DMS53 treated with DMSO at 0.1 percent for 48 hours (cell line): ENCODE measurements around the gene TRAPPC6A.

Experiments used
- DNase-seq: peaks from one replicate; lab custom pipeline; 2025; ENCODE audit not compliant: unreplicated experiment; lab: John Stamatoyannopoulos, UW

TRAPPC6A gene

DNA sequence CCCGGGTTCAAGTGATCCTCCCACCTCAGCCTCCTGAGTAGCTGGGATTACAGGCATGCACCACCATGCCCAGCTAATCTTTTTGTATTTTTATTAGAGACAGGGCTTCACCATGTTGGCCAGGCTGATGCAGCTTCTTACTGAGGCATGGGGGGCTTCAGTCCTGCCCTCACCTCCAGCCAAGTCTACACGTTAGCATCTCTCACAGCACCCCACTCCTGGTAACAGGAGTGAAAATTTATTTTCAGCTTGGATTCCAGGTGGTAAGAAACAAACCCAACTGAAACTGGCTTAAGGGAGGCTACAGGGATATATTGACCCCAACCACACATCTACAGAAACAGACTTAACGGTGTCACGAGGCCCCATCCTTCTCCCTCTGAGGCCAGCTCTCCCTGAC is 27.9 kb downstream of the TRAPPC6A start:
- DNase-seq: no peak

DNA sequence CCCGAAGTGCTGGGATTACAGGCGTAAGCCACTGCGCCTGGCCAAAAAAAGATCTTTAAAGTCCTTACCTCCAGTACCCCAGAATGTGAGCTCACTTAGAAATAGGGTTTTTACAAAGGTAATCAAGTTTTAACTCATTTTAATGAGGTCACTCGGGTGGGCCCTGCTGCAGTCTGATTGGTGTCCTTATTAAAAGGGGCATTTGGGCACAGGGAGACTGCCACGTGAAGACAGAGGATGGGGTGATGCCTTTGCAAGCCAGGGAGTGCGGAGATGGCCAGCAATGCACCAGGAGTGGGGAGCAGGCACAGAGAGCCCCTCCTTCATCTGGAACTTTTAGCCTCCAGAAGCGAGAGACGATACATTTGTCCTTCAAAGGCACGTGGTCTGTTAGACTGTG is 28.9 kb downstream of the TRAPPC6A start:
- no peak for DNase-seq

DNA sequence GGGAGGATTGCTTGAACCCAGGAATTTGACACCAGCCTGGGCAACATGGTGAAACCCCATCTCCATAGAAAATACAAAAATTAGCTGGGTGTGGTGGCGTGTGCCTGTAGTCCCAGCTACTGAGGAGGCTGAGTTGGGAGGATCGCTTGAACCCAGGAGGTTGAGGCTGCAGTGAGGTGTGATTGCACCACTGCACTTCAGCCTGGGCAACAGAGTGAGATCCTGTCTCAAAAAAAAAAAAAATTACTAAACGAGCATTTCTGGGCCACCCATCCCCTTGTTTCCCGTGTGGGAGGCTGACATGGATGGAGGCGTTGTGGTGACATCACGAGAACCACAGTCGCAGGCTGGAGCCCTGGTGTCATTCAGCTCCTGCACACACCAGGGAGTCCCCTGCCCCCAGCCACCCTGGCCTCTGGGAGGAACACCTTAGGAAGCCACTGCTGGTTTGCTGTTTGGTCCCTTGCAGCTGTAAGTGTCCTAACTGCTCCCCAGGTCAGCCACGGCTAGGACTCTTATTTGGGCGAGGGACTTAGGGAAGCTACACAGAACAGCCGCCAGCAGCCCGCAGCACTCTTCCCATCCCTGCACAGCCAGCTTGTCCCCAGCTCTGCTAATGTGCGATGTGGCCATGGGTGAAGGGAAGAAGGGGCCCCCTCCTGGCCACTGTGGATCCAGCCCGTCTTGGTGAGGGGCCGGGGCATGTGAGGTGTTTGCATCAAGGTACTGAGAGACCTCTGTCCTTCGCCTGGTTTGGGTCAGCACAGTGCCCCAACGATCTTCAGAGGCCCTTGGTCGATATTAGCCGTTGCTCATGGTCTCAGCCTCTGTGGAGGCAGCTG is 30.0 kb downstream of the TRAPPC6A start:
- no peak for DNase-seq

DNA sequence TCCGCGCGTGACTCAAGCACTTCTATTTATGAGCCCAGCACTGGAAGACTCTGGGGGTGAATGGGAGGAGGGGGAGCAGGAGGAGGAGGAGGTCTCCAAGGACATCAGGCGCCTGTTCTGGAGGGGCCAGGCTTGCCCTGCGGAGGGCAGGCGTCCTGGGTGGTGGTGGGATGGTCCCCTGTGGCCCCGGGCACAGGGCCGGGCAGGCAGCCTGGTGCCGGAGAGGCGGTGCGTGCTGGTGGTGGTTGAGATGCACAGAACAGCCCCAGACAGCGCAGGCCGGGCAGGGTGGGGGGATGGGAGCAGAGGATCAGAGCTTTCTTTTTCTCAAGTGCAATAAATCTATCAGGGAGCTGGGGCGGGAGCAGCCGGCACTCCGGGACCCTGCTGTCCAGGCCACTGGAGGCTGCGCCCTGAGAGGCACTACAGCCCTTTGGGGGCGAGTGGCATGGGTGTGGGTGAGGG is 31.3 kb downstream of the TRAPPC6A start:
- DNase-seq: no peak

DNA sequence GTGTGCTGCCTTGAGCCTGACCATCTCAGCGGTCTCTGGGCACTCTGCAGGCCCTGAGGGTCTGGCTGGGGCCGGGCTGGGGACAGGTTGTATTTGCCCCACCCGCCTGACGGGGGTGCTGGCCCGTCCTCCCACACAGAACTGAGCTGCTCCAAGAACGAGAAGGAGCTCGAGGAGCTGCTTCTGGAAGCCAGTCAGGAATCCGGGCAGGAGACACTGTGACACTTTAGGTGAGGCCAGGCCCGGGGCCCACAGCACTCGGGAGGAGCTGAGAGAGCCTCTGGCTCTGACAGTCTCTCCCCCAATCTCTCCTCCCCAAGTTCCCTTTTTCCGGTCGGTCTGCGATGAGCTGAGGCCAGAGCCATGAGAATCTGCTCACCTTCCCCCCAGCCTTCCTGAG is 31.8 kb downstream of the TRAPPC6A start:
- DNase-seq: no peak

DNA sequence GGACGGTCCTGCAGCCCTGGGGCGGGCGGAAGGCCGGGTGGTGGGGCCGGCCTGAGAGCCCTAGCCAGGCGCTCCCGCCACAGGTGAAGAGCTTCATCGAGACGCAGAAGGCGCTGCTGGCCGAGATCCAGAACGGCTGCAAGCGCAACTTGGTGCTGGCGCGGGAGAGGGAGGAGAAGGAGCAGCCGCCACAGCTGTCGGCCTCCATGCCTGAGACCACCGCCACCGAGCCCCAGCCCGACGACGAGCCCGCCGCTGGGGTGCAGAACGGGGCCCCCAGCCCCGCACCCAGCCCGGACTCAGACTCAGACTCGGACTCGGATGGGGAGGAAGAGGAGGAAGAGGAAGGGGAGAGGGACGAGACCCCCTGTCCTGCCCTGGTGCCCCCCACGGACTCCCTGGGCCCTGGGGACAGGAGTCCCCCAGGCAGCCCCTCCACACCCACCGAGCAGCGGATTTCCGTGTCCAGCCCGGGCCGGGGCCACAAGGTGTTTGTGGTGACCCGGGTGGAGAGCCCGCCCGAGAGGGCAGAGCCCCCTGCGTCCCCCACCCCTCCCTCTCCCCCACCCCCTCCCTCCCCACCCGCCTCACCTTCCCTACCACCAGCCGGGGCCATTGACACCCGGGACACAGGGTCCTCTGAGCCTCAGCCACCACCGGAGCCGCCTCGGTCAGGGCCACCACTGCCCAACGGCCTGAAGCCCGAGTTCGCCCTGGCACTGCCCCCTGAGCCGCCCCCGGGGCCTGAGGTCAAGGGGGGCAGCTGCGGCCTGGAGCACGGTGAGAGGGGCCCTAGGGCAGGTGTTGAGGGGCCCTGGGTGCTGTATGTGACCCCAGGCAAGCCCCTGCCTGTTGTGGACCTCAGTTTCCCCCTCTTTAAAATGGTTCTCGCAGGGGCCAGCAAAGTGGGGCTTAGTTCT is 32.5 kb downstream of the TRAPPC6A start:
- no peak for DNase-seq

DNA sequence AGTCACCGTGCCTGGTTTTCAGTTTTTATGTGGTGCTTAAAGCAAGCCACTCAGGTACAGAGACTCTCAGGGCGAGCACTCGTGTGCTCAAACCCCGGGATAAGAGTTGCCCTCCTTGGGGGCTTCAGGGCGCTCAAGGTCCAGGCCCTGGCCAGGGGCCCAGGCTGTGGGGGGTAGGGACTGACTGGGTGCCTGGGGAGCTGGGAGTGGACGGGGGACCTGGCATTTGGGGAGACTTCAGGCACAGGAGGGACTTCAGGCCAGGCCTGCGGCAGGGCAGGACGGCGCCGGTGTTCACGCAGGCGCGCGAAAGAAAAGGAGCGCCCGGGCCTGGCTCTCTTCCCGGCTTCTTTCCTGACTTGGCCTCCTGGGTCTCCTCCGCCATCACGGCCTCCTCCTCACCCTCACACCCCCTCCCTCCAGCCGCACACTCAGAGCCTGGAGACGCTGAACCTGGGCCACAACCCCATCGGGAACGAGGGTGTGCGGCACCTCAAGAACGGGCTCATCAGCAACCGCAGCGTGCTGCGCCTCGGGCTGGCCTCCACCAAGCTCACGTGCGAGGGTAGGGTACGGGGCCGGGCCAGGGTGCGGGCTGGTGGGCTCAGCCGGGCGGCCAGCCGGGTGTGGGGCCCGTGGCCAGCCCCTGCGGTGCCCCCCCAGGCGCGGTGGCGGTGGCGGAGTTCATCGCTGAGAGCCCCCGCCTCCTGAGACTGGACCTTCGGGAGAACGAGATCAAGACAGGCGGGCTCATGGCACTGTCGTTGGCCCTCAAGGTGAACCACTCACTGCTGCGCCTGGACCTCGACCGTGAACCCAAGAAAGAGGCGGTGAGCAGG is 33.4 kb downstream of the TRAPPC6A start:
- DNase-seq: no peak

DNA sequence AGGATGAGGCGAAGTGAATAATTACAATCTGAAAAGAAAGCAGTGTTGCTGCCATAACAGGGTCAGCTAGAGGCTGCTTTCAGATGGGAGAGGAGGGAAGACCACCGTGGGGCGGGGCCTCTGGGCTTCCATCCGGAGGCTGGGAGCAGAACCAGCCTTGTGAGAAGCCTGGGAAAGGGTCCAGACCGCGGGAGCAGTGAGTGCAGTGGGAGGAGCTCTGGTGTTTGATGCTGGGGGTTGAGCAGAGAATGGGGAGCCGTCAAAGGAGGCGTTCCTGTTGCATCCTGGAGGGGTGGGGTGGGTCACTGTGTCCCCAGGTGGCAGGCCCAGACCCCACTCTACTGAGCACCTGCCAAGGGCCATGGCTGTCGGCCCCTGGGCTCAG is 35.3 kb downstream of the TRAPPC6A start:
- no peak for DNase-seq

DNA sequence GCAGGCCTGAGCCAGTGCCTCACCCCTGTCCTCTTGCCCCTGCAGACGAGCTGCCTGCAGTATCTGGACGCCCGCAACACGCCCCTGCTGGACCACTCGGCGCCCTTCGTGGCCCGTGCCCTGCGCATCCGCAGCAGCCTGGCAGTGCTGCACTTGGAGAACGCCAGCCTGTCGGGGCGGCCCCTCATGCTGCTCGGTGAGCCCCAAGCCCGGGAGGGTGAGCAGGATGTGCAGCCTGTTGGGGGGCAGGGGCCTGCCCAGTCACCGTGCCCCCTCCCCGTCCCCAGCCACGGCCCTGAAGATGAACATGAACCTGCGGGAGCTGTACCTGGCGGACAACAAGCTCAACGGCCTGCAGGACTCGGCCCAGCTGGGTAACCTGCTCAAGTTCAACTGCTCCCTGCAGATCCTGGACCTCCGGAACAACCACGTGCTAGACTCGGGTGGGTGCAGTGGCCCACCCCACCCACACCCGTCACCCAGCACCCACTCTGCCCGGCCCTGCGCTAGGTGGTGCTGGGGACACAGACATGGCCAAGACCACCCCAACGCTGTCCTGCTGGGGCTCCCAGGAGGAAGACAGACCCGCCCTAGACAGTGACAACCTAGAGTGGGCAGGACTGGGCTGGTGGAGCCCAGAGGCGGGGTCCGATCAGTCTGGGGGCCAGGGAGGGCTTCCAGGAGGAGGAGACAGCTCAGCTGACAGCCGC is 35.9 kb downstream of the TRAPPC6A start:
- no peak for DNase-seq

DNA sequence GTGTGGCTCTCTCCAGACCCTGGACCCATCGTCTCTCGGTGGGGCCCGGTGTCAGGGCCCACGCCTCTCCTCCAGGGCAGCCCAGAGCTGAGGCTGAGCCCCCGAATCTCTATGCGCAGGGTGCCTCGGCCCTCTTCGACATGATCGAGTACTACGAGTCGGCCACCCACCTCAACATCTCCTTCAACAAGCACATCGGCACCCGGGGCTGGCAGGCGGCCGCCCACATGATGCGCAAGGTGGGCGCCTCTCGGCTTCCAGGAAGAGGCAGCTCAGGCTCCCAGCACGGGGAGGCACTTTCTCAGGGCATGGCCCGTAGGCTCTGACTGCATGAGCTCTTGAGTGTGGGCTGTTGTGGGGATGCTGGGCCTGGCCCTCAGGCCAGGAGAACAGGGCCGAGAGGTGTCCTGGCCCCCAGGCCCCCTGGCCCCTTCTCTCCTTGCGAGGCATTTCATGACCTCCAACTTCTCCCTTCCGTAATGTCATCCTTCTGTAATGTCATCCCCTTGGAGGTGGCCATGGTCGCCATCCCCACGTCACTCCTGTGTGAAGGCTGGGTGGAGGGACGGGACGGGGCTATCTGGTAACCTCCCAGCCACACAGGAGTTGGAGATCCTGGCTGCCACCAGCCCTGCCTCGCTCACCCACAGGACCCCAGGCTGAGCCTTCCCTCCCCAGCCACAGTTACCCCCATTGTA is 36.7 kb downstream of the TRAPPC6A start:
- no peak for DNase-seq

DNA sequence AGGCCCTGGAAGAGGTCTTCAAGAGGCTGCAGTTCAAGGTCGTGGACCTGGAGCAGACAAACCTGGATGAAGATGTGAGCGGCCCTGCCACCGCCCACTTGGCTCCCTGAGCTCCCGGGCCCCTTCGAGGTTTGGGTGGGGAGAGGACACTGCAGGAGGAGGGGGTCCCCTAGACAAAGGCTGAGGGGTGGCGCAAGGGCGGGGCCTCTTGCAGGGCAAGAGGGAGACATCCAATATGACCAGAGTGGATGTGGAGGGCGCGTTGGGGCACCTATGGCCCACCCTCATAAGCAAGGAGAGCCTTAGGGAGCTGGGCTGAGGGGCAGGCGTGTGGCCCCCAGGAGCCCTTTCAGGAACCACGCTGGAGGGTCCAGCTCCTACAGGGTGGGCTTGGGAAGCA is 37.5 kb downstream of the TRAPPC6A start:
- no peak for DNase-seq

DNA sequence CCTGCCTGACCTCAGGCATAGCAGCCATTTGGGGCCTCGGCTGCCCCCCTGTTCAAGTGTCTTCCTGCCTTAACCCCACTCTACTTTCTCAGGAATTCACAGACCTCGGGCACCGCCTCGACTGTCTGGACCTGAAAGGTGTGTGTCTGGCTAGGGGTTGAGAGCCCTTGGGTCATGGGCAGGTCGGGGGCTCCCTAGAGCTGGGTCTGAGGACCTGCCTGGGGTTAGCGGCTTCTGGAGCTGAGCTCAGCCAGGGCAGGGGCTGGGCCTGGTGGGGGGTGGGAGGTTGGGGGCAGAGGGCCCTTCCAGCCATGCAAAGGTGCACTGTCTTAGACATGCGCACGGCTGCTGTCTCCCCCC is 37.9 kb downstream of the TRAPPC6A start:
- no peak for DNase-seq

DNA sequence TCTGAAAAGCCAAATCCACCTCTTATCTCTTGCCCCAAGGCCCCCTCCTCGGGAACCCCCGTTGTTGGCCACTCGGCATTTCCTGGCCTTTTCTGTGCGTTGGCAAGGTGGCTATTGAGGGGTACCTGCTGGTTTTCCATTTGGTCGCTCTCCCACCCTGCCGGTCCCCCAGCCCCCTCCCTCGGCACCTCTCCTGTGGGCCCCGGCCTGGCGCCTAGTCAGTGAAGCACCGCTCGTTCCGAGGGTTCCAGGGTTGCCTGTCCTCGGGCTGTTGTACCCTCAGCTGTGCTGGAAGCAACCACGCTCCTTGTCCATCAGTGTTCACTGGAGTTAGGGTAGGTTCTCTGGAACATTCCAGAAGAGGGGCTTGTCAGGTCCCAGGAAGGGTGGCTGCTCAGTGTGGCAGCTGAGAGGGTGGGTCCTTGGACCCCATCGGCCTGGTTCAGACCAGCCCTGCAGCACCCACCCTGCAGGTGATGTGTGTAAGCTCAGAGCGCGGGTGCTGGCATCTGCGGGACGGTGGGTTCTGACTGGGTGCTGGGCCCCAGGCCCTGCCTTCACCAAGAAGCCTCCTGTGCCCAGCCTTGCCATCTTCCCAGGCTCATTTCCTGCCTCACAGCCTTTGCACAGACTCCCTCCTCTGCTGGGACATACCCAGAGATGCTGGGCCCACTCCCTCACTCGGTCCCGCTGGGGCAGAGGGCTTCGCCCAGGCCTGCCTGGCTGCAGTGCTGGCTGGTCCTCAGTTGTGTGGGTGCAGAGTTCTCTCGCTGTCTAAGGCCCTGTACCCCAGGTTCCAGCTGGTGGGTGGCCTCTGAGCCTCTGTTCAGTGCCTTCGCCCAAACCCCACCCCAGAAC is 38.5 kb downstream of the TRAPPC6A start:
- DNase-seq: no peak

DNA sequence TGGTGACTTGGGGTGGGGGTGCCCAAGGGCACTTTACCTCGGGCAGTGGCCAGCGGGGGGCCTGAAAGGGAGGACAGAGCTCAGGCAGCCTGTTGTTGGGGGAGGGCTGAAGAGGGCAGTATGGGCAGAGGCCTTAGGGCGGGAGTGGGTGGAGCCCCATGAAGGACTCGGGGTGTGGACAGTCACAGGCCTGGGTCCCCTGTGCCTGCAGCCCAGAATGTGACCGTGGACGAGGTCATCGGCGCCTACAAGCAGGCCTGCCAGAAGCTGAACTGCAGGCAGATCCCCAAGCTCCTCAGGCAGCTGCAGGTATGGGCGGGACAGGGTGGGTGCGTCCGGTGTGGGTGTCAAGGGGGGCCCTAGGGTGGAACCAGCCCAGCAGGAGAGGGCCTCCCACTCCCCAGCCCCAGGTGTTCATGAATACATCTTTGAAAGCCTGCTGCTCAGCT is 39.7 kb downstream of the TRAPPC6A start:
- DNase-seq: no peak

DNA sequence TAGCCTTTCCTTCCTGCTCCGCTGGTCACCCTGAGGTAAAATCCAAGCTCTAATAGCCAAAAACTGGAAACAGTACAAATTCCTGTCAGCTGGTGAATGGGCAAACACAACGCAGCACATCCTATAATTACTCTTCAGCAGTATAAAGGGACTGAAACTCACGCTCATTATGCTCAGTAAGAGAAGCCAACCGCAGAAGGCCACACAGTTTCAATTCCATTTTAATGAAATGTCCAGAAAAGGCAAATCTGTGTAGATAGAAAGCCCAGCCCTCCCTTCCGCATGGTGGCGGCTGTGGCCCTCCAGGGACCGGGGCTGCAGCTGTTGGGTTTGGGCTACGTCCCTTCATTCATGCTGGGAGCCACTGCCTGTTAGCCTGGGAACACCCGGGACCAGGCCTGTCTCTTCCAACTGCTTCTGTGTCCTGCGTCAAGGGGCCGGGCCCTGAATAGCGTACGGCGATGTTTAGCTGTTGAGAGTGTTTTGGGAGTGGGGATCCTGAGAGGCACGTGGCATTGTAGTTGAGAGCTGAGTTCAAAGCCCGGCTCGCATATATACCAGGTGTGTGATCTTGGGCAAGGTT is 40.8 kb downstream of the TRAPPC6A start:
- no peak for DNase-seq

DNA sequence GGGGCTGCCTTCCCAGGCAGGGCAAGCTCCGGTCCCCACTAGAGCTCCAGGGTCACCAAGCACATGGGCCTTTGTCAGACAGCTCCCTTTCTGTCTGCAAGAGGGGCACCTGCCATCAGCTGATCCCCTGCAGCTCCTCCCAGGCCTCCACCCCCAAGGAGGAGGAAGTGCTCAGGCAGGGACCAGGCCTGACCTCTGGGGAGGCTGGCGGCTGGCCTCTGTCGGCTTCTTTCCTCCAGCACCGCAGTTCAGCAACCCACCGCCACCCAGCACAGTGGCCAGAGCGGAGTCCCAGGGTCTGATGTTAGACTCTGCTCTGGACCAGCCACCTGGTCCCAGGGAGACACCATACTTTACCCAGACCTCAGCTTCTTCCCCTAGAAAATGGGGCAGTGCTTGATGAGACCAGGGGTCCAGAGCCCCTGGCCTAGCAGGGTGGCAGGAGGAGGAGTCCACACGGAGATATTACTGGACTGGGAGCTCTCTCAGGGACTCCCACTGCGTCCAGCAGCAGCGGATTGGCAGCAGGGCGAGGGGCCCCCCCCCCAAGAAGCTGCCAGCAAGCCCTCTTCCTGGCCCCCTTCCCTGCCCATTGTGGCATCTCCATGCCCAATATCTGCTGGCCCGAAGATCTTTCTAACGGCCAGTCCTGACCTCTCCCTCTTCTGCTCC is 41.4 kb downstream of the TRAPPC6A start:
- DNase-seq: no peak

DNA sequence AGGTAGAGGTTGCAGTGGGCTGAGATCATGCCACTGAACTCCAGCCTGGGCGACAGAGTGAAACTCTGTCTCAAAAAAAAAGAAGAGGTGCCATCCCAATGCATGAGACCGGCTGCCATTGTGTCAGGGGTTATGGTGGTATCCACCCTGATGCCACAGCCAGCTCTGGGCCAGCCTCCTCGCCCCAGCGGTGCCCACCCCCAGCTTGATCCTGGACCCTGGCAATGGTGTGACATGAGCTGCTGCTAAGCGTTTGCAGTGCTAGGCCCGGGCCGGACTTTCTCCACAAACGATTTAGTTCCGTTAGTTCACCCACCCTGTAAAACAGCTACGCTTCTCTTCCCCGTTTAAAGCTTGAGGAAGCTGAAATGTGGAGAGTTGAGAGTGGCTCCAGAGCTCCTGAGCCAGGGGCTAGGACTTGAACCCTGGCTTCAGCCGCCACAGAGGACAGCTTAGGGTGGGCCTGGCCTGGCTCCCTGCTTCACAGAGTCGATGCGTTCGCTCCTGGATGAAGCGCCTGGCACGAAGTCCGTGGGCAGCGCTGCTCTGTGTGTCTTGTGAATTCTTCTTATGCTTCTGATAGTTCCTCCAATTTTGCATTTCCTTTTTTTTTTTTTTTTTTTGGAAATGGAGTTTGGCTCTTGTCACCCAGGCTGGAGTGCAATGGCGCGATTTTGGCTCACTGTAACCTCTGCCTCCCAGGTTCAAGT is 42.7 kb downstream of the TRAPPC6A start:
- DNase-seq: no peak
